ENCODE results near the gene ITGBL1.

Gene ITGBL1

GRCh38 chr13:101631395-101631794 is 178.9 kb downstream of the ITGBL1 start:
- no peak for DNase-seq (ENCODE audit: extremely low spot score)
- CTCF ChIA-PET: no interaction called here
- POLR2A ChIA-PET: no interaction called here
- TF ChIP-seq CTBP1 (IDR thresholded peaks at IDR 0.05; ENCODE audit: borderline replicate concordance): no peak
- TF ChIP-seq BHLHE40 (IDR thresholded peaks at IDR 0.05; ENCODE audit: borderline replicate concordance): no peak
- no peak for TF ChIP-seq FOXA1 (IDR thresholded peaks at IDR 0.05)
- no peak for TF ChIP-seq HDGF (IDR thresholded peaks at IDR 0.05; ENCODE audit: borderline replicate concordance)
- no peak for TF ChIP-seq ARNT (IDR thresholded peaks at IDR 0.05)
- no peak for TF ChIP-seq PKNOX1 (IDR thresholded peaks at IDR 0.05)
- no peak for TF ChIP-seq SP1 (IDR thresholded peaks at IDR 0.05)
- TF ChIP-seq SUZ12 (IDR thresholded peaks at IDR 0.05): no peak
- no peak for TF ChIP-seq ZNF384 (IDR thresholded peaks at IDR 0.05)
- no peak for TF ChIP-seq FOXK2 (IDR thresholded peaks at IDR 0.05)
- no peak for TF ChIP-seq FOXM1 (IDR thresholded peaks at IDR 0.05; ENCODE audit: borderline replicate concordance)
- no peak for TF ChIP-seq LEF1 (IDR thresholded peaks at IDR 0.05; ENCODE audit: borderline replicate concordance)
- no peak for TF ChIP-seq TARDBP (IDR thresholded peaks at IDR 0.05)
- no peak for TF ChIP-seq ELF4 (IDR thresholded peaks at IDR 0.05)
- TF ChIP-seq NFRKB (IDR thresholded peaks at IDR 0.05): no peak
- TF ChIP-seq L3MBTL2 (conservative IDR thresholded peaks at IDR 0.05): no peak

GRCh38 chr13:101634142-101634541 is 181.7 kb downstream of the ITGBL1 start:
- TF ChIP-seq FOXM1 (IDR thresholded peaks at IDR 0.05; ENCODE audit: borderline replicate concordance) (no peak), ZNF384 (IDR thresholded peaks at IDR 0.05) (no peak), SUZ12 (IDR thresholded peaks at IDR 0.05) (no peak), ARNT (IDR thresholded peaks at IDR 0.05) (no peak), SP1 (IDR thresholded peaks at IDR 0.05) (no peak), ELF4 (IDR thresholded peaks at IDR 0.05) (no peak), FOXA1 (IDR thresholded peaks at IDR 0.05) (no peak), TARDBP (IDR thresholded peaks at IDR 0.05) (no peak), PKNOX1 (IDR thresholded peaks at IDR 0.05) (no peak), HDGF (IDR thresholded peaks at IDR 0.05; ENCODE audit: borderline replicate concordance) (no peak), LEF1 (IDR thresholded peaks at IDR 0.05; ENCODE audit: borderline replicate concordance) (no peak), BHLHE40 (IDR thresholded peaks at IDR 0.05; ENCODE audit: borderline replicate concordance) (no peak), FOXK2 (IDR thresholded peaks at IDR 0.05) (no peak), L3MBTL2 (conservative IDR thresholded peaks at IDR 0.05) (no peak), NFRKB (IDR thresholded peaks at IDR 0.05) (no peak), CTBP1 (IDR thresholded peaks at IDR 0.05; ENCODE audit: borderline replicate concordance) (no peak)
- POLR2A ChIA-PET: no interaction called here

GRCh38 chr13:101639711-101640110 is 187.2 kb downstream of the ITGBL1 start:
- DNase-seq (ENCODE audit: extremely low spot score): no peak
- CTCF ChIA-PET: no interaction called here
- no peak for TF ChIP-seq FOXA1 (IDR thresholded peaks at IDR 0.05)
- TF ChIP-seq SUZ12 (IDR thresholded peaks at IDR 0.05): no peak
- no peak for TF ChIP-seq FOXM1 (IDR thresholded peaks at IDR 0.05; ENCODE audit: borderline replicate concordance)
- no peak for TF ChIP-seq TARDBP (IDR thresholded peaks at IDR 0.05)
- no peak for TF ChIP-seq HDGF (IDR thresholded peaks at IDR 0.05; ENCODE audit: borderline replicate concordance)
- no peak for TF ChIP-seq PKNOX1 (IDR thresholded peaks at IDR 0.05)
- no peak for TF ChIP-seq ARNT (IDR thresholded peaks at IDR 0.05)
- no peak for TF ChIP-seq FOXK2 (IDR thresholded peaks at IDR 0.05)
- TF ChIP-seq CTBP1 (IDR thresholded peaks at IDR 0.05; ENCODE audit: borderline replicate concordance): no peak
- TF ChIP-seq SP1 (IDR thresholded peaks at IDR 0.05): no peak
- no peak for TF ChIP-seq ZNF384 (IDR thresholded peaks at IDR 0.05)
- no peak for TF ChIP-seq NFRKB (IDR thresholded peaks at IDR 0.05)
- no peak for TF ChIP-seq LEF1 (IDR thresholded peaks at IDR 0.05; ENCODE audit: borderline replicate concordance)
- TF ChIP-seq BHLHE40 (IDR thresholded peaks at IDR 0.05; ENCODE audit: borderline replicate concordance): no peak
- no peak for TF ChIP-seq ELF4 (IDR thresholded peaks at IDR 0.05)
- no peak for TF ChIP-seq L3MBTL2 (conservative IDR thresholded peaks at IDR 0.05)

More at GRCh38 chr13:101634142-101634541, 181.7 kb downstream of the ITGBL1 start:
- DNase-seq (ENCODE audit: extremely low spot score): no peak
- CTCF ChIA-PET: no interaction called here

GRCh38 chr13:101640788-101641400 is 188.4 kb downstream of the ITGBL1 start:
- POLR2A ChIA-PET: no interaction called here
- no peak for TF ChIP-seq BHLHE40 (IDR thresholded peaks at IDR 0.05; ENCODE audit: borderline replicate concordance)
- TF ChIP-seq LEF1 (IDR thresholded peaks at IDR 0.05; ENCODE audit: borderline replicate concordance): no peak
- no peak for TF ChIP-seq ELF4 (IDR thresholded peaks at IDR 0.05)
- TF ChIP-seq SUZ12 (IDR thresholded peaks at IDR 0.05): no peak
- TF ChIP-seq HDGF (IDR thresholded peaks at IDR 0.05; ENCODE audit: borderline replicate concordance): no peak
- no peak for DNase-seq (ENCODE audit: extremely low spot score)
- CTCF ChIA-PET: no interaction called here

More at GRCh38 chr13:101639711-101640110, 187.2 kb downstream of the ITGBL1 start:
- POLR2A ChIA-PET: no interaction called here

- TF ChIP-seq ZNF384 (IDR thresholded peaks at IDR 0.05) (no peak), LEF1 (IDR thresholded peaks at IDR 0.05; ENCODE audit: borderline replicate concordance) (no peak), BHLHE40 (IDR thresholded peaks at IDR 0.05; ENCODE audit: borderline replicate concordance) (no peak), FOXM1 (IDR thresholded peaks at IDR 0.05; ENCODE audit: borderline replicate concordance) (no peak), HDGF (IDR thresholded peaks at IDR 0.05; ENCODE audit: borderline replicate concordance) (no peak), SP1 (IDR thresholded peaks at IDR 0.05) (no peak), ARNT (IDR thresholded peaks at IDR 0.05) (no peak), PKNOX1 (IDR thresholded peaks at IDR 0.05) (no peak), TARDBP (IDR thresholded peaks at IDR 0.05) (no peak)
- ChIA-PET POLR2A (no interaction called here), CTCF (no interaction called here)
- no peak for DNase-seq (ENCODE audit: extremely low spot score)
Observed at GRCh38 chr13:101645871-101646270, 193.4 kb downstream of the ITGBL1 start.
